ENCODE data around the gene EHD1. TPM values are rescaled to one million over a fixed set of nuclear protein-coding genes. Genes with fewer than 3 reads are reported as not detected.

Gene EHD1
- total and polyA plus RNA-seq, 2 of the 8 experiments (the other 6 are each of a cell fraction or from before 2014, with no cell fraction given): 31.5 to 42.9 TPM

GRCh38 chr11:64837887-64838351, 40.5 kb downstream of the EHD1 start:
- Histone ChIP-seq H2BK15ac (ENCODE audit: low read length) (no peak overlapping the region), H3K4ac (replicated peaks; ENCODE audit: insufficient read length, low read depth, low read length) (no peak overlapping the region), H2BK120ac (replicated peaks; ENCODE audit: low read depth, low read length) (no peak overlapping the region), H3K18ac (ENCODE audit: extremely low read depth, low read length) (no peak overlapping the region), H3K4me1 (replicated peaks in 1 of 4; ENCODE audit: control insufficient read depth in 3 of 4, insufficient read depth in 4 of 4, low read length in 3 of 4) (peaks cover 0 to 14% (median 13%) of the 10 kb centered on the region in 4 experiments; a peak in 6 of 7 replicates), H3K23me2 (ENCODE audit: low read depth, low read length) (0 out of 2 replicates have a peak, but pooled peaks cover 4% of the 10 kb centered on the region), H3K79me2 (ENCODE audit: control insufficient read depth in 1 of 2, insufficient read depth in 2 of 2, low read length in 2 of 2) (no peaks in the 10 kb centered on the region; a peak in 1 of 4 replicates), H3K14ac (ENCODE audit: insufficient read length) (no peak overlapping the region), H2BK12ac (ENCODE audit: low read depth, low read length) (no peak overlapping the region), H2BK20ac (ENCODE audit: low read length) (no peak overlapping the region), H3K27me3 (replicated peaks in 1 of 4; ENCODE audit: control insufficient read depth in 3 of 4, extremely low read depth in 1 of 4, insufficient read depth in 3 of 4, low read length in 3 of 4) (no peaks in the 10 kb centered on the region), H3K23ac (ENCODE audit: insufficient read length) (no peak overlapping the region), H2BK5ac (ENCODE audit: low read depth, low read length) (no peak overlapping the region), H3K79me1 (ENCODE audit: low read depth, low read length) (no peaks in the 10 kb centered on the region), H4K20me1 (replicated peaks in 1 of 2; ENCODE audit: control insufficient read depth in 1 of 2, insufficient read depth in 2 of 2, low read length in 2 of 2) (peaks cover 2 to 7% of the 10 kb centered on the region in 2 experiments), H3K9me3 (ENCODE audit: insufficient read depth in 2 of 2, low read depth in 1 of 2, low read length in 1 of 2) (no peaks in the 10 kb centered on the region), H4K91ac (replicated peaks; ENCODE audit: insufficient read length, low read length) (no peak overlapping the region), H4K8ac (ENCODE audit: extremely low read depth, insufficient read depth, low read length) (no peak overlapping the region), H3K4me3 (ENCODE audit: extremely low read depth in 1 of 4, insufficient read depth in 2 of 4, low read depth in 3 of 4, low read length in 4 of 4) (no peak overlapping the region), H3K36me3 (ENCODE audit: control insufficient read depth in 2 of 4, insufficient read depth in 4 of 4, low read length in 3 of 4) (peaks cover 6 to 27% (median 13%) of the 10 kb centered on the region in 4 experiments; a peak in 5 of 8 replicates), H3K27ac (ENCODE audit: low read depth, low read length) (no peak overlapping the region), H3K9ac (replicated peaks in 1 of 4; ENCODE audit: extremely low read depth in 1 of 4, low read depth in 3 of 4, low read length in 3 of 4) (no peak overlapping the region), H2AK5ac (ENCODE audit: low read depth, low read length) (no peak overlapping the region), H3K4me2 (ENCODE audit: insufficient read depth in 1 of 2, low read depth in 2 of 2, low read length in 2 of 2) (no peak overlapping the region), H3K56ac (replicated peaks; ENCODE audit: insufficient read length, low read depth, low read length) (no peak overlapping the region), H2AFZ (ENCODE audit: low read length) (no peak overlapping the region), H4K5ac (ENCODE audit: insufficient read length, low read depth, low read length) (no peak overlapping the region)
- no peak for DNase-seq (ENCODE audit: low read depth in 1 of 2, low spot score in 2 of 2)
- ChIA-PET POLR2A (ENCODE audit: partially characterized antibody) (interaction anchor here (1.7 kb wide), 1 partner anchor 17 kb away, joined by 4 read pairs; no protein-coding TSS in a partner anchor), CTCF (ENCODE audit: partially characterized antibody) (interaction anchor here (0.6 to 2.4 kb wide), 5 partner anchors 10 to 1402 kb away, joined by 3 to 16 read pairs (median 6); no protein-coding TSS in a partner anchor)
- 95% methylated on average over 9 of the region's 10 CpGs; no CpG with 5 or more reads in 1 of the 2 experiments for WGBS, 2 experiments (ENCODE audit: extremely low coverage in 1 of 2, insufficient coverage in 1 of 2, insufficient read length in 1 of 2, insufficient replicate concordance in 2 of 2, low coverage in 1 of 2, low lambda C conversion rate in 2 of 2, missing lambda C conversion rate in 1 of 2)
- no peak for FAIRE-seq
- TF ChIP-seq CBX8 (IDR thresholded peaks at IDR 0.05; ENCODE audit: borderline replicate concordance, low read depth, low read length): no peak
- no peak for TF ChIP-seq SUZ12 (IDR thresholded peaks at IDR 0.05; ENCODE audit: low read length)
- no peak for TF ChIP-seq RXRA (IDR thresholded peaks at IDR 0.05; ENCODE audit: insufficient read depth, low read depth, low read length)
- no peak for TF ChIP-seq SRF (IDR thresholded peaks at IDR 0.05; ENCODE audit: low read depth, low read length)
- TF ChIP-seq CTBP2 (IDR thresholded peaks at IDR 0.05; ENCODE audit: borderline replicate concordance, insufficient read depth, insufficient read length, low read length): no peak
- no peak for TF ChIP-seq EGR1 (IDR thresholded peaks at IDR 0.05; ENCODE audit: borderline replicate concordance, low read depth, low read length)
- TF ChIP-seq, protein P1, sequence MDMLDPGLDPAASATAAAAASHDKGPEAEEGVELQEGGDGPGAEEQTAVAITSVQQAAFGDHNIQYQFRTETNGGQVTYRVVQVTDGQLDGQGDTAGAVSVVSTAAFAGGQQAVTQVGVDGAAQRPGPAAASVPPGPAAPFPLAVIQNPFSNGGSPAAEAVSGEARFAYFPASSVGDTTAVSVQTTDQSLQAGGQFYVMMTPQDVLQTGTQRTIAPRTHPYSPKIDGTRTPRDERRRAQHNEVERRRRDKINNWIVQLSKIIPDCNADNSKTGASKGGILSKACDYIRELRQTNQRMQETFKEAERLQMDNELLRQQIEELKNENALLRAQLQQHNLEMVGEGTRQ (IDR thresholded peaks at IDR 0.05; ENCODE audit: low read length): no peak
- no peak for TF ChIP-seq EP300 (IDR thresholded peaks at IDR 0.05; ENCODE audit: borderline replicate concordance in 1 of 2, low read depth in 2 of 2, low read length in 2 of 2)
- no peak for TF ChIP-seq BCL11A (IDR thresholded peaks at IDR 0.05; ENCODE audit: low read depth in 2 of 2, low read length in 2 of 2)
- TF ChIP-seq EZH2 (IDR thresholded peaks at IDR 0.05; ENCODE audit: low read depth, low read length, severe bottlenecking): no peak
- TF ChIP-seq ATF3 (IDR thresholded peaks at IDR 0.05; ENCODE audit: insufficient read depth, low read depth, low read length): no peak
